Hepatocyte (in vitro differentiated cells): ENCODE data around the gene MYLK3.

ENCODE experiments used
- CTCF ChIP-seq: fragments of 200-600 bp; sonication (generic); IDR thresholded peaks from 2 replicates; pipeline ENCODE4 v1.5.1; 2016; ENCODE audit warnings: antibody characterized with exemption, mild to moderate bottlenecking; ENCODE audit not compliant: poor library complexity
- EZH2phosphoT487 ChIP-seq: fragments of 200-600 bp; sonication (generic); IDR thresholded peaks from one replicate; pipeline ENCODE4 v1.6.1; 2018; ENCODE audit warnings: antibody characterized with exemption, mild to moderate bottlenecking, low read depth, moderate library complexity; ENCODE audit not compliant: unreplicated experiment, severe bottlenecking

- no peak for TF ChIP-seq CTCF
- TF ChIP-seq EZH2phosphoT487: no peak
Observed at GRCh38 chr16:46713634-46714033, 34.5 kb downstream of the MYLK3 start.
